Measurements from ENCODE around the gene CST3.
A peak's percentile ranks its signal among the peaks of the same experiment; 100 is the strongest.
"Not testable (repeated sequence)": the region's sequence is repeated elsewhere in the genome, so short reads cannot be mapped to it uniquely, and the experiment has no call there.

The CST3 gene

GRCh38 chr20:23627501-23627900 lies 10.3 kb downstream of the CST3 start:
- no peak for DNase-seq

- DNase-seq, result no peak
Observed at GRCh38 chr20:23626040-23626620, 11.6 kb downstream of the CST3 start.

GRCh38 chr20:23625236-23625964 lies 12.4 kb downstream of the CST3 start:
- DNase-seq, result no peak

- no peak for DNase-seq
Observed at GRCh38 chr20:23624324-23624691, 13.4 kb downstream of the CST3 start.

GRCh38 chr20:23623666-23624323 lies 14.0 kb downstream of the CST3 start:
- DNase-seq, result no peak

- DNase-seq, result no peak
Observed at GRCh38 chr20:23622839-23623343, 14.9 kb downstream of the CST3 start.

- not testable (repeated sequence) for DNase-seq
Observed at GRCh38 chr20:23622401-23622800, 15.4 kb downstream of the CST3 start.

GRCh38 chr20:23620670-23621386 lies 16.9 kb downstream of the CST3 start:
- not testable (repeated sequence) for DNase-seq

- no peak for DNase-seq
Observed at GRCh38 chr20:23614163-23614562, 23.6 kb downstream of the CST3 start.

GRCh38 chr20:23613676-23614075 lies 24.1 kb downstream of the CST3 start:
- no peak for DNase-seq

- no peak for DNase-seq
Observed at GRCh38 chr20:23612396-23612795, 25.4 kb downstream of the CST3 start.

- DNase-seq, result no peak
Observed at GRCh38 chr20:23609486-23610109, 28.2 kb downstream of the CST3 start.

- DNase-seq, result no peak
Observed at GRCh38 chr20:23608251-23608846, 29.4 kb downstream of the CST3 start.

GRCh38 chr20:23607497-23608245 lies 30.1 kb downstream of the CST3 start:
- DNase-seq, result no peak

- DNase-seq, result peak; percentile 67
Observed at GRCh38 chr20:23606652-23607049, 31.1 kb downstream of the CST3 start.

- no peak for DNase-seq
Observed at GRCh38 chr20:23605867-23606651, 31.7 kb downstream of the CST3 start, which contains the start of gene CST9. CST9 (minus strand) TSS chr20:23605917; CDS start chr20:23605864, 53 bp downstream.

- DNase-seq, result no peak
Observed at GRCh38 chr20:23604306-23604705, 33.4 kb downstream of the CST3 start.

GRCh38 chr20:23603321-23603720 lies 34.4 kb downstream of the CST3 start:
- no peak for DNase-seq

- no peak for DNase-seq
Observed at GRCh38 chr20:23602699-23603098, 35.1 kb downstream of the CST3 start.

- DNase-seq, result no peak
Observed at GRCh38 chr20:23602241-23602640, 35.5 kb downstream of the CST3 start.

- DNase-seq, result no peak
Observed at GRCh38 chr20:23601715-23602114, 36.0 kb downstream of the CST3 start.

Measured in stimulated activated CD4-positive, alpha-beta T cell treated with anti-CD3 and anti-CD28 coated beads, Interleukin-1b, Interleukin-23, amount 100 ng/mL, for 48 hours (primary cell).